Left cardiac atrium (tissue), 4 donors: ENCODE data around the gene PIGN. TPM values are rescaled to one million over a fixed set of nuclear protein-coding genes. Genes with fewer than 3 reads are reported as not detected.
A peak's percentile ranks its signal among the peaks of the same experiment; 100 is the strongest.

ENCODE experiments used
- ATAC-seq, 2 donors: fragments of 200-7000 bp; cut with Tn5 transposase; one replicate each; pipeline ENCODE4 v1.9.1; 2020; ENCODE audit warnings: mild to moderate bottlenecking in 2 of 2, moderate library complexity in 2 of 2
- DNase-seq: peaks from one replicate; pipeline ENCODE4 v3.0.0-alpha.2; 2020
- intact Hi-C, 2 donors: fragments of 100-400 bp; cut with DNase I; formaldehyde crosslinking; loops; one replicate each; pipeline versions ENCODE4 v1.14.1 to v1.15.1; 2022 to 2023
- total RNA-seq, 2 donors: library from RNA; stranded (reverse); fragmentation: NEBNext Ultra II Directional; extraction: Animal tissue kit (Norgen Biotek cat#: 25700); gene quantifications; one replicate each; pipeline ENCODE4 v1.2.1, GENCODE V29; 2021
- donor health status: DM: no; HTN: yes; CAD: no.
- donor health status: DM: no; HTN: yes; CAD: no; lungs with severe emphysema.
- donor health status: DM: yes; HTN: yes; CAD: no.
- donor health status: Dilated cardiomyopathy.

The PIGN gene
- total RNA-seq, 2 donors from 2014 or later: 18.2 to 19.4 TPM

- intact Hi-C loops: no loop called here
- DNase-seq (no peak), ATAC-seq (no peak)
Observed at GRCh38 chr18:62033207-62033606, 153.6 kb downstream of the PIGN start.

DNA sequence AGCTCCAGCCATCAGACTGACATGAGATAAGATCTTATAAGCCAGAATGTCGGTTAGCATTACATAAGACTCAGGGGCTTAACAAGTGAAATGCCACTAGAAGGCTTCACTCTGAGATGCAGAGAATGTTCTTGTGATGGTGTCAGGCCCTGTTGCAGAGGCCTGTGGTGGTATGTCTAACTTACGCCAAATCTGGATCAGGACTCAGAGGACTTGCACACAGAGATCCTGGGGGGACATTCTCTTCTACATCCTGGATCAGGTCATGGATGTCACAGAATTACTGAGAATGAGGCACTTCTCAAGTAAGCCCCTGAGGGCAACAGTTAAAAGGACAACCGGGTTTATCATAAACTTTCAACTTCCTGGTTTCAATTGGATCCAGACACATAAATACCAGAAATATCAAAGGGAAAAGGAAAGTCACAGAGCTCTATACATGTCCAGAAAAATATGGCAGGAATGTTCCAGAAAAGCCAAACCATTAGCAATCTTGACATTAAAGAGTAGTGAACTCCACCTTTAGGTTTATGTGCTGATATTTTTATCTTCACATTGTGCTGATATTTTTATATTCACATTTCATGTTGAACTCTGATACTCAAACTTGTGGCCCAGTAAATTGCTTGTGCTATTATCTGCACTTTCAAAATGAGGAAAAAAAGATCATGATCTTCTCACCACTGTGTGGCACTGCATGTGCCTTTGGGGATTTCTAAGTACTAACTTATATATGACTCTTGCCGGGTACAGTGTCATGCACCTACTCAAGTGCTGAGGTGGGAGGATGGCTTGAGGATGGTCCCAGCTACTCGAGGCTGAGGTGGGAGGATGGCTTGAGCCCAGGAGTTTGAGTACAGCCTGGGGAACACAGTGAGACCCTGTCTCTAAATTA lies 156.5 kb downstream of the PIGN start:
- DNase-seq (no peak), ATAC-seq (no peak)
- intact Hi-C loops: no loop called here

DNA sequence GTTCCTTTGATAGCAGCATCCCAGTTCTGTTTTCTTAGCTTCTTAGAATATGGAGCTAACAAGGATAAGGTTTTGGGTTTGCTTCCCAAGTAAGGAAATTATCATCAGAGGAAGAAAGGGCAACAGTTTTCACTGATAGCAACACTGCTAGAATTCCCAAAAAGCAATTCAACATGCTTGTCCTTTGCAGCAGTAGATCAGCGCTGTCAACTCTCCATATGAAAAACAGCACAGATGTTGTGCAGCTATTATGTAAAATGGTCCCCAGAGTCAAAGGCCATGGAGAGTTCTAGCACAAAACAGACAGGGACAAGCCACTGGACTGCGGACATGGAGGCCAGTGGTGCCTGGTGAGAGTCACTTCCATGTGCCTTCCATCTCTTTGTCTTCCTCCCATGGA lies 158.1 kb downstream of the PIGN start:
- ATAC-seq (peak in 1 of 2 donors; percentile 23), DNase-seq (no peak)
- intact Hi-C loops: no loop called here

GRCh38 chr18:62027914-62028520 lies 158.8 kb downstream of the PIGN start:
- DNase-seq (no peak), ATAC-seq (peak in 1 of 2 donors; percentile 35)
- intact Hi-C loops: no loop called here

- DNase-seq (no peak), ATAC-seq (no peak)
- intact Hi-C loops: no loop called here
Observed at GRCh38 chr18:62026586-62026985, 160.3 kb downstream of the PIGN start.

DNA sequence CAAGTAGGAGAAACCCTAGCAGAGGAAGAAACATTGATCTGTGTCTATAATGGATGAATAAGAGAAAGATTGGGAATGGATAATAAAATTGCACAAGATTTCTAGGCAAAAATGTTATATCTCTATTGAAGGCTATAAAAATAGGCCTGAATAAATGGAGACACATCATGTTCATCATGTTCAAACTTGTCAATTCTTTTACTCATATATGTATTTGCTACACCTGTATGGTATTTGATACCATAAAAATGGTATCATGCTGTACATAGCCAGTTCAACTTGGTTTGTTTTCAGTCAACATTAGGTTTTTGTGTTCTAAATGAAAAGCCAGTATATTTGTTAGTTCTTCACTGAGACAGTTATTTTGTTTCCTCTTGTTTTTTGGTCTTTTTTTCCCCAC lies 161.9 kb downstream of the PIGN start:
- DNase-seq: no peak
- ATAC-seq: no peak

GRCh38 chr18:62023536-62023935 lies 163.3 kb downstream of the PIGN start:
- intact Hi-C loops: no loop called here
- ATAC-seq (no peak), DNase-seq (no peak)

More for the DNA sequence above, 161.9 kb downstream of the PIGN start:
- intact Hi-C loops: no loop called here

- DNase-seq: no peak
- ATAC-seq: no peak
- intact Hi-C loops: no loop called here
Observed at GRCh38 chr18:62018759-62019041, 168.2 kb downstream of the PIGN start.

GRCh38 chr18:62018034-62018758 lies 168.7 kb downstream of the PIGN start:
- DNase-seq (peak; percentile 45), ATAC-seq (peak; percentile 92 to 96)
- intact Hi-C loops: no loop called here

DNA sequence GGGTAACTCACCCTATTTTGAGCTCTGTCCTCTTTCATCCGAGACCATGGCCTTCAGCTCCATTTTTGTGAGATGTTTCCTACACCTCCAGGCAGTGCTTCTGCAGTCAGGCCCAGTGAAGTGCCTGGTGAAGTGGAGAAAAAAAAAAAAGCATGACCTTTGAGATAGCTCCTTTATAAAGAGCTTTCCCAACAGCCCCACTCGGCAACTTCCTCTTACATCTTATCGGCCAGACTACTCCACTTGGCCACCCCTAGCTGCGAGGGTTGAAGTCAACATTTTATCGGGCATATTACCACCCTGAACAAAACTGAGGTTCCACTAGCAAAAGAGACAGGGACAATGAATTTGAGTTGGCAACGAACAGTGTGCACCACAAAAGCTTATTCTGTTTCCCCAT lies 169.2 kb downstream of the PIGN start:
- DNase-seq (peak; percentile 25), ATAC-seq (peak; percentile 71 to 83)
- intact Hi-C loops: no loop called here

DNA sequence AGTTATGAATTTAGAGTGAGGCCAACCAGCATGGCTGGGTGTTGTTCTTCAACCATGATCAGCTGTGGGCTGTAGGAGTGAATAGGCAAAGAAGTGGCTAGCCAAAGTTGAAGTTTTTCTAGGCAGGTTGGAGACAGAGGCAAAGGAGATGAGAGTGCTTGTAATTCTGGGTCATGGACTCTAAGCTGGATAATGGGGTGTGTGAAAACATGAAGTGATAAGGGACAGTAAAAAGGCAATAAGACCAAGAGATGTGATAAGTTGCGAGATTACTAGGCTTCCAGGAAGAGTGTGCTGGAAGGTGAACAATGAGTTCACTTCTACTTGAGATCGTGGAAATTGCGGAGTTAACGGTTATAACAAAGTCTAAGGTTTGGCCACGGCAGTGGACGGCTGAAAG lies 175.4 kb downstream of the PIGN start:
- ATAC-seq: no peak
- intact Hi-C loops: no loop called here
- DNase-seq: no peak

GRCh38 chr18:62009521-62009920 lies 177.3 kb downstream of the PIGN start:
- intact Hi-C loops: loop anchor here in 1 of 2 donors (10.0 kb wide), 1 partner anchor 55 kb away; no protein-coding TSS in a partner anchor
- DNase-seq (no peak), ATAC-seq (no peak)

GRCh38 chr18:62001396-62001795 lies 185.5 kb downstream of the PIGN start:
- ATAC-seq (no peak), DNase-seq (no peak)
- intact Hi-C loops: loop anchor here in 1 of 2 donors (10.0 kb wide), 1 partner anchor 63 kb away; no protein-coding TSS in a partner anchor

- intact Hi-C loops: no loop called here
- DNase-seq (no peak), ATAC-seq (no peak)
Observed at GRCh38 chr18:61998957-61999356, 187.9 kb downstream of the PIGN start.

- DNase-seq: no peak
- intact Hi-C loops: no loop called here
- no peak for ATAC-seq
Observed at GRCh38 chr18:61998335-61998734, 188.5 kb downstream of the PIGN start.

GRCh38 chr18:61995618-61996017 lies 191.2 kb downstream of the PIGN start:
- intact Hi-C loops: no loop called here
- DNase-seq (no peak), ATAC-seq (no peak)

DNA sequence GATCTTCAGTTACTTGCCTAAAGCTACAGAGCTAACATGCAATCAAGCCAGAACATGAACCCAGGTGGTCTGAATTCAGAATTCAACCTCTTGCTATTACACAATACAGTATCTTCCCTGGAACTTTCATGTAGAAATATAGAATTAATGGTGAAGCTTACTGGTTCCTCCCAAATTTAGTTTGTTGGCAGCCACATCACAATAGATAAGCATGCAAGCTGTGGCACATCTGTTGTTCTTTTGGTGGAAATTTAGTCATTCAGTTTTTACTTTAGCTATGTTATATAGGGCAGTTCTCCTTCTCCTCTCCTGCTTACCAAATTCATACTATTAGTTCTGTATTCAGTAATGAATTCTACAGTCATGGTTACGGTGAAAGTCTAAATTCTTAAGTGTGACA lies 193.0 kb downstream of the PIGN start:
- intact Hi-C loops: no loop called here
- ATAC-seq (no peak), DNase-seq (no peak)

- DNase-seq (no peak), ATAC-seq (peak; percentile 53 to 67)
- intact Hi-C loops: no loop called here
Observed at GRCh38 chr18:61992923-61993322, 193.9 kb downstream of the PIGN start.

GRCh38 chr18:61992285-61992684 lies 194.6 kb downstream of the PIGN start:
- intact Hi-C loops: no loop called here

GRCh38 chr18:61991836-61992235 lies 195.0 kb downstream of the PIGN start:
- ATAC-seq: no peak
- intact Hi-C loops: no loop called here
- no peak for DNase-seq

More at GRCh38 chr18:61992285-61992684, 194.6 kb downstream of the PIGN start:
- ATAC-seq: peak in 1 of 2 donors; percentile 78
- DNase-seq: no peak
